HG03571 (cell line): ENCODE measurements around the gene TPP1.

ENCODE experiments used
- ATAC-seq: cut with Tn5 transposase; IDR thresholded peaks from one replicate; pipeline ENCODE4 v1.9.1; 2021; ENCODE audit not compliant: unreplicated experiment

Gene TPP1

GRCh38 chr11:6596239-6596877, 22.9 kb downstream of the TPP1 start:
- no peak for ATAC-seq

GRCh38 chr11:6594142-6594768, 25.0 kb downstream of the TPP1 start:
- ATAC-seq, result no peak

- no peak for ATAC-seq
These were observed 31.2 kb downstream of the TPP1 start for GRCh38 chr11:6588018-6588417.

GRCh38 chr11:6587360-6587953, 31.8 kb downstream of the TPP1 start:
- no peak for ATAC-seq

- no peak for ATAC-seq
These were observed 32.5 kb downstream of the TPP1 start for GRCh38 chr11:6586434-6587359.

GRCh38 chr11:6584528-6584927, 34.7 kb downstream of the TPP1 start:
- ATAC-seq, result no peak

GRCh38 chr11:6583584-6583983, 35.6 kb downstream of the TPP1 start:
- ATAC-seq, result no peak

GRCh38 chr11:6579681-6580080, 39.5 kb downstream of the TPP1 start:
- ATAC-seq, result no peak

GRCh38 chr11:6578134-6578533, 41.1 kb downstream of the TPP1 start:
- ATAC-seq, result no peak

GRCh38 chr11:6576471-6577373, 42.5 kb downstream of the TPP1 start:
- no peak for ATAC-seq

GRCh38 chr11:6574816-6575715, 44.2 kb downstream of the TPP1 start:
- no peak for ATAC-seq

- ATAC-seq, result no peak
These were observed 47.0 kb downstream of the TPP1 start for GRCh38 chr11:6572215-6572614.

GRCh38 chr11:6571434-6572008, 47.7 kb downstream of the TPP1 start:
- ATAC-seq, result no peak

- no peak for ATAC-seq
These were observed 48.4 kb downstream of the TPP1 start for GRCh38 chr11:6570691-6571427.

GRCh38 chr11:6569706-6570105, 49.5 kb downstream of the TPP1 start:
- ATAC-seq, result no peak

- ATAC-seq, result no peak
These were observed 50.9 kb downstream of the TPP1 start for GRCh38 chr11:6568191-6568918.

GRCh38 chr11:6567371-6567745, 51.9 kb downstream of the TPP1 start:
- no peak for ATAC-seq
